Measurements from ENCODE around the gene TNMD.

- TF ChIP-seq ISL1 (CRISPR knock-in tag; IDR thresholded peaks at IDR 0.05): no peak
- no peak for TF ChIP-seq RARB (CRISPR knock-in tag; IDR thresholded peaks at IDR 0.05)
- TF ChIP-seq ARNTL (CRISPR knock-in tag; IDR thresholded peaks at IDR 0.05; ENCODE audit: borderline replicate concordance, low read depth): no peak
- TF ChIP-seq CREB5 (CRISPR knock-in tag; IDR thresholded peaks at IDR 0.05; ENCODE audit: low read depth): no peak
- TF ChIP-seq PATZ1 (CRISPR knock-in tag; IDR thresholded peaks at IDR 0.05; ENCODE audit: borderline replicate concordance): no peak
- TF ChIP-seq TCF4 (CRISPR knock-in tag; IDR thresholded peaks at IDR 0.05; ENCODE audit: borderline replicate concordance): no peak
- no peak for TF ChIP-seq TSHZ2 (CRISPR knock-in tag; IDR thresholded peaks at IDR 0.05)
- no peak for TF ChIP-seq CSRNP3 (CRISPR knock-in tag; IDR thresholded peaks at IDR 0.05)
- TF ChIP-seq ZC3H10 (CRISPR knock-in tag; IDR thresholded peaks at IDR 0.05): no peak
- TF ChIP-seq BACH2 (CRISPR knock-in tag; IDR thresholded peaks at IDR 0.05; ENCODE audit: borderline replicate concordance): no peak
- TF ChIP-seq POU6F1 (CRISPR knock-in tag; IDR thresholded peaks at IDR 0.05; ENCODE audit: borderline replicate concordance, low read depth): no peak
- no peak for TF ChIP-seq CSDC2 (CRISPR knock-in tag; IDR thresholded peaks at IDR 0.05)
Observed at GRCh38 chrX:100645106-100645505, 60.4 kb downstream of the TNMD start.
